SU-DHL-6 (cell line): ENCODE results near the gene AMMECR1.

ENCODE experiments used
- CTCF ChIP-seq: fragments of 200-600 bp; sonication (generic); IDR thresholded peaks from one replicate; pipeline ENCODE4 v1.5.1; 2017; ENCODE audit warnings: antibody characterized with exemption, mild to moderate bottlenecking, low read length, moderate library complexity; ENCODE audit not compliant: insufficient read depth, poor library complexity, severe bottlenecking
- EZH2phosphoT487 ChIP-seq: fragments of 200-600 bp; sonication (generic), shearing (Covaris generic); conservative IDR thresholded peaks from 2 replicates; pipeline ENCODE4 v1.6.1; 2018; ENCODE audit warnings: mild to moderate bottlenecking, antibody characterized with exemption, low read length, moderate library complexity, mixed read lengths

GRCh38 chrX:110242371-110242770 lies 75.5 kb downstream of the AMMECR1 start:
- TF ChIP-seq CTCF (no peak), EZH2phosphoT487 (no peak)
